HepG2 (cell line): ENCODE measurements around the gene NBR1. TPM values are rescaled to one million over a fixed set of nuclear protein-coding genes. Genes with fewer than 3 reads are reported as not detected.

Source experiments
- ARNT2 ChIP-seq: sonication (generic); formaldehyde crosslinking; IDR thresholded peaks from 2 replicates; pipeline ENCODE4 v1.8.0; 2022; ENCODE audit warnings: mild to moderate bottlenecking, low read depth, missing genetic modification reagents, moderate library complexity
- CENPX ChIP-seq: sonication (generic); formaldehyde crosslinking; IDR thresholded peaks from 2 replicates; pipeline ENCODE4 v1.9.0; 2021; ENCODE audit warnings: mild to moderate bottlenecking, missing genetic modification reagents, moderate library complexity
- CSRNP1 ChIP-seq: sonication (generic); formaldehyde crosslinking; IDR thresholded peaks from 2 replicates; pipeline ENCODE4 v1.8.1; 2023; ENCODE audit warnings: mild to moderate bottlenecking, missing genetic modification reagents
- FOXO1 ChIP-seq: sonication (generic); formaldehyde crosslinking; IDR thresholded peaks from 2 replicates; pipeline ENCODE4 v1.4.0; 2020; ENCODE audit warnings: missing genetic modification reagents
- GPBP1L1 ChIP-seq: sonication (generic); formaldehyde crosslinking; IDR thresholded peaks from 2 replicates; pipeline ENCODE4 v1.5.0; 2020; ENCODE audit warnings: mild to moderate bottlenecking, missing genetic modification reagents
- HES4 ChIP-seq: sonication (generic); formaldehyde crosslinking; IDR thresholded peaks from 2 replicates; pipeline ENCODE4 v1.9.0; 2021; ENCODE audit warnings: mild to moderate bottlenecking, missing genetic modification reagents, borderline replicate concordance
- MXD3 ChIP-seq: IDR thresholded peaks from 2 replicates; pipeline ENCODE4 v1.6.1; 2016; ENCODE audit warnings: mild to moderate bottlenecking, missing biosample characterization, missing genetic modification reagents
- REPIN1 ChIP-seq: sonication (generic); formaldehyde crosslinking; IDR thresholded peaks from 2 replicates; pipeline ENCODE4 v1.8.0; 2022; ENCODE audit warnings: missing genetic modification reagents, low read depth, mild to moderate bottlenecking, borderline replicate concordance
- SCMH1 ChIP-seq: sonication (generic); formaldehyde crosslinking; IDR thresholded peaks from 2 replicates; pipeline ENCODE4 v1.9.0; 2021; ENCODE audit warnings: missing genetic modification reagents, mild to moderate bottlenecking, borderline replicate concordance
- TRIM24 ChIP-seq: sonication (generic); formaldehyde crosslinking; IDR thresholded peaks from 2 replicates; pipeline ENCODE4 v1.8.0; 2022; ENCODE audit warnings: mild to moderate bottlenecking, missing genetic modification reagents
- ZNF737 ChIP-seq: sonication (generic); formaldehyde crosslinking; IDR thresholded peaks from 2 replicates; pipeline ENCODE4 v1.5.0; 2020; ENCODE audit warnings: missing genetic modification reagents, mild to moderate bottlenecking, borderline replicate concordance
- polyA plus RNA-seq, 8 experiments: library from polyadenylated mRNA; depleted of rRNA in 3 of 8; stranded (reverse) in 7 of 8; unstranded in 1 of 8; fragments of >200 nt; fragmentation: Illumina TruSeq in 4 of 8; extraction: Trizol in 4 of 8; gene quantifications; 2 replicates each; pipeline versions ENCODE4 v1.2.1 to v1.2.3, GENCODE V29; 2011 to 2016; ENCODE audit warnings: low read depth in 4 of 8, missing spikeins in 1 of 8, mixed read lengths in 1 of 8; ENCODE audit not compliant: insufficient read depth in 1 of 8
- total RNA-seq, 5 experiments: library from RNA; depleted of rRNA; stranded (reverse); fragments of >200 nt; fragmentation: Illumina TruSeq; extraction: Trizol; gene quantifications; 2 replicates each; pipeline ENCODE4 v1.2.3, GENCODE V29; 2016; ENCODE audit warnings: low read depth in 1 of 5

The NBR1 gene
- total and polyA plus RNA-seq, 2 of the 13 experiments (the other 11 are each of a cell fraction or from before 2014, with no cell fraction given): 51.7 to 121 TPM

- TF ChIP-seq GPBP1L1 (CRISPR knock-in tag) (no peak), HES4 (no peak), ZNF737 (CRISPR knock-in tag) (no peak), TRIM24 (CRISPR knock-in tag) (no peak), ARNT2 (no peak; the same call in 1 of the 2 replicates), MXD3 (CRISPR knock-in tag) (0 out of 2 replicates have a peak, but pooled peaks have one; percentile 25), CENPX (CRISPR knock-in tag) (no peak), CSRNP1 (CRISPR knock-in tag) (no peak), REPIN1 (no peak), FOXO1 (CRISPR knock-in tag) (no peak), SCMH1 (CRISPR knock-in tag) (no peak)
- TF ChIP-seq, all 625 proteins: peak for 32
Observed at GRCh38 chr17:43212641-43213490, 41.9 kb downstream of the NBR1 start (continued).
